DMS 273 (cell line): ENCODE data around the gene ELF1.
"Not testable (repeated sequence)": the region's sequence is repeated elsewhere in the genome, so short reads cannot be mapped to it uniquely, and the experiment has no call there.

Experiments
- DNase-seq: peaks from one replicate; lab custom pipeline; 2025; ENCODE audit not compliant: unreplicated experiment; lab: John Stamatoyannopoulos, UW

Gene ELF1

DNA sequence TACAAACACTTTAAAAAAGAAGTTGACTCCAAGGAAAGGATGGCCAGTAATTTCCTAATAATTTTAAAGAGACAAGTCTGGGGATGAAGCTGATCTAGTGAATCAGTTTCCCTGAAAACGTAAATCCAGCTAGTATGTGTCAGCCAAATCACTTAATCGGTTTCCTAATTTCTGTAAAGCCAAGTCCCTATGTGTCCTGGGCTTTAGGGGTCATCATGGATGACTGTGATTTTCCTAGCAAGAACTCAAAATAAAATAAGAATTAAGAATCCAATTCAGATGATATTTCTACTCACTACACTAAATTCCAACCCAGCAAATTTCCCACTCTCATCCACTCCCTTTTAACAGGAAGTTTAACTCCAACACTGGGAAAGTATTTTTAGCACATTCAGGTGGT is 35.9 kb downstream of the ELF1 start:
- no peak for DNase-seq

DNA sequence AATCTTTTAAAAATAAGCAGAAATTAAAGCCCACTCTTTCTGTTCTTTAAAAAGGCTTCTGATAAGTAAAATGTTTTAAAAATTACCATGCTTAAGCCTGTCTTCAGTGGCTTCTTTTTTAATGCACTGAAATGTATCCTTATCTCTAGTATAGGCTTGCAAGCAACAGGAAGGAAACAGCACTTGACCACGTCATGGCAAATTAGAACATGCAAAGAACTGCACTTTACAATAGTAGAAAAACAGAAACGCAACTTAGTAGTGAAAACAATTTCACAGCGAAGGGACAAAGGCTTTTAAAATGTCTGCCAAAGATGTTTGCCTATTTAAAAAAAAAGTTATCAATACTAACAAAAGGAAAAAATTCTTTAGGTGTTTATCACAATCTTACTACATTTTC is 36.3 kb downstream of the ELF1 start:
- DNase-seq: no peak

DNA sequence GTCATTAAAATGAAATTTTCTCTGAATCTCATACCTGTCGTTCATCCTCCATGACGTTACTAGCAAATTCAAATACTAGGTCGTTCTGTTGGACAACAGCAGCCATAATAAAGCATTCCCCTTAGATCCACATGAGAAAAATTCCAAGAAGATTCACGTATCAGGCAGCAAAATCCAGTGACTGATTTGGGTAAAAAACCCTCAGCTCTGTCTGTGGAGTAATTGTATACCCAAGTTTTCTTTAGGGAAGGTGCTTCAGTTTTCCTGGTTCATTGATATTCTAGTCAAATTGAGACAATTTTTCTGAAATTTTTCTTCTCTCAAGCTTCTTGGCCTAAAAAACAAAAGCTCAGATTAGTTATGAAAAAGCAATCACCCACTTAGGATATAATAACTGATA is 37.2 kb downstream of the ELF1 start:
- no peak for DNase-seq

DNA sequence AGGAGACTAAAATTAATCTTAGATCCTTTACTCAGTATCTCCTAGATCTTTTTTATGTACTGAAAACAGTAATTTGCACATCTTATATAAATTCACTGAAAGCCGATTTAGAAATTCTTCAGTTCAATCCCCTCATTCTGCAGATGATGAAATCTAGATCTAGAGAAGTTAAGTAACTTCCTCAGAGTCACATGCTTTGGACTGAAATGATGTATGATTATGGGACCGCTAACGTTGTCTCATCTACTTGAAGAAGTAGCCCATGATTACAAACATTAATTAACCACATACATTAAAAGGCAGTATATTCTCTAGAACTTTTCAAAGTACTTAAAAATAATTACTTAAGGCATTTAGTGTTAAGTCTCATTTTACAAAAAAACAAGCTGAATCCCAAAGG is 37.8 kb downstream of the ELF1 start:
- no peak for DNase-seq

DNA sequence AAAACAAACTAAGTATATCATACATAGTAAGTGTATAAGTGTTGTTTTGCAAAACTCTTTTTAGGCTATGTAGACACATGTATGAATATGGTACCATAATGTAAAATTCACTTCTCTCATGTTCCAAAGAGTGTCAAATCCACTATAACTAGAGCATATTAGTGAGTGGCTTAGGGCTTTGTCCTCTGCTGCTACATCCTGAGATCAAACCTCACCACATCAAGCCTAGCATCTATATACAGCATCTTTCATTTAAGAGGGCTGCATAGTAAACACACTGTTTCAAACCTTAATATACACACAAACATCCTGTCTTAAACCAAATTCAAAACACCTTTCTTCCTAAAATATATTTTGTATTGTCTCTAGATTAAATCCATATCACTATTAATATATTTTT is 38.7 kb downstream of the ELF1 start:
- no peak for DNase-seq

DNA sequence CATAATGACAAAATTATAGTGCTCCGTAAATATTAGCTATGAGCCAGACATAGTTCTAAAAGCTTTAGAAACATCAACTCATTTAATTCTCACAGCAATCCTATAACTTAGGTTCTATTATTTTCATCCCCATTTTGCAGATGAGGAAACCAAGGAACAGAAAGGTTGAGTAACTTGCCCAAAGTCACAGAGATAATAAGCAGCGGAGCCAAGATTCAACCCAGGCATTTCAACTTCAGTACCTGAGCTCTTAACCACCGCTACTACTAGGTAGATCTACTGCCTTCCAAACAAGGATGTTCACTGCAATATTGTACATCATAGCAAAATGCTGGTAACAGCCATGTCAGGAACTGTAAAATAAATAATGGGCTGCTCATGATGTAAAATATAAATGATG is 39.9 kb downstream of the ELF1 start:
- no peak for DNase-seq

DNA sequence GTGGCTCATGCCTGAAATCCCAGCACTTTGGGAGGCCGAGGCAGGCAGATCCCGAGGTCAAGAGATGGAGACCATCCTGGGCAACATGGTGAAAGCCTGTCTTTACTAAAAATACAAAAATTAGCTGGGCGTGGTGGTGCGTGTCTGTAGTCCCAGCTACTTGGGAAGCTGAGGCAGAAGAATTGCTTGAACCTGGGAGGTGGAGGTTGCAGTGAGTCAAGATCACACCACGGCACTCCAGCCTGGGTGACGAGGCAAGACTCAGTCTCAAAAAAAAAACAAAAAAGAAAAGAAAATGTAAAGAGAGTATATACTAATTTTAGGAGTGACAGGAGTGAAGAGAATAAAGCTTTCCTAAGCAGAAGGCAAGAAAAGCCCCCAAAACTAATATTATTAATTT is 41.0 kb downstream of the ELF1 start:
- DNase-seq: not testable (repeated sequence)

DNA sequence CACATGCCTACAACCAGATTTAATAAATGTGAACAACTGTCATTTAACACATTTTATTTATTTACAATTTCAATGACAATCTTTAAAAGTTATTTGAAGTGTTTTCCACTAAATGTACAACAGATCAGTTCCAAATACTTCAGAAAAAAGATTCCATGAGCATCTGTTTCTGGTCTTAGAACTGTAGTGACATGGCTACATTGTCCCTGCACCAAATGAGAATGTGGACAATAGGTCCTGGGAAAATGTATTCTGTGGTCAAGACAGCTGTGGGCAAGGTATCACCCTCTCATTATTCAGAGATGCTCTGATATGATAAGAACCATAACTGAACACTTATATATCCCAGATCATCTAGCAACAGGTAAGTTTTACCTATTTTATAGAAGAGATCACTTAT is 43.7 kb downstream of the ELF1 start:
- no peak for DNase-seq

DNA sequence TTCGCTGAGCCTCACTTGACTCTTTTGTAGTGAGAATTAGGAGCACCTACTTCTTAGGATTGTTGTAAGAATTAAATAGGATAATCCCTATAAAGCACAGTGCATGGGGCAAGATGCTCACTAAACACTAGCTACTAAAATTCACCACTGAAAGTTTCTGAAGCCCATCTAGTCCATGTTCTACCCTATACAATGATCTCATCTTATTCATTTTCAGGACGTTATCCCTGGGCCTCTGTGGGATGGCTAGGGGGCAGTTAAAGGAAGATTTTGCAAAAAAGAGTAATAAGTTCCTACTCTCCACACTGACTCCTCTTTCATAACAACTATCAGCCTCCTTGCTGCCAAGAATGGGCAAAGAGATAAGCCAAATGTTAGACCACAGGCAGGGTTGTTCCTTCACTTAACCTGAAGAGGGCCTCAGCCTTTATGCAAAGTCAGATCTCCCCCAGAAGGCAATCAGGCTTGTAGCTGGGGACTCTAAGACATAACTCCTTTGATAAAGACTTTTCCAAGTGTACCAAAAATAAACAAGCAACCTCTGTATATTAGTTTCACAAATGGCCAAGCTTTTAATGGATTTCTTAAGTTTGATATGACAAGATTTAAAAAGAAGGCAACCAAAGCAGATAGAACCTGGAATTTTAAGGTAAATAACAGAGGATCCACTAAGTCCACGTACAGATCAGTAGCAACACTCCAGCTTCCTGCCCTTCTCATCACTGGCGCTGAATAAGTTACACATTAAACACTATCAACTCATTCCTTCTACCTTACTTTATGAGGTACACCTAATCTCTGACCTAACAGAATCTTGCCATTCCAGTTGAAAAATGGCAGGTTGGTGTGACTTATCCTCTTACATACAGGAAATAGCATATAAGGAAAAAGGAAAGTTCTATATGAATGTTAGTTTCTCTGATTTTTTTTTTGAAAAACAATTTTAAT is 44.4 kb downstream of the ELF1 start:
- DNase-seq: peak; percentile 63

DNA sequence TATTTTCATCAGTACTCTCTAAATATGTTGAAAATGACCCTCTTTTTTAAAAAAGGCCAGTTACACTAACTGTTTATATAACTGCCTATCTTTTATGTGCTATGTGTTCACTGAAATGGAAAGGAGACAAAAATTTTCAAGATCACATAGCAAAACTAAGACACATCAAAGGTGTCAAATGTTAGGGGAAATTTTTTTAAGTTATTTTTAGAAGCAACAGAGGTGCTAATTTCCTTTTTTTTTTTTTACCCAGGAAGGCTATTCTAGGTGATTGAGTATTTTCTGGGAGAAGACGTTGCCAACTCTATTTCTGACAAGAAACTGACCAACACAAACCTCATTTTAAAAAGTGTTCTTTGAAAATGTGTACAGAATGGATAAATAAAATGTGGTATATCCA is 45.7 kb downstream of the ELF1 start:
- no peak for DNase-seq

DNA sequence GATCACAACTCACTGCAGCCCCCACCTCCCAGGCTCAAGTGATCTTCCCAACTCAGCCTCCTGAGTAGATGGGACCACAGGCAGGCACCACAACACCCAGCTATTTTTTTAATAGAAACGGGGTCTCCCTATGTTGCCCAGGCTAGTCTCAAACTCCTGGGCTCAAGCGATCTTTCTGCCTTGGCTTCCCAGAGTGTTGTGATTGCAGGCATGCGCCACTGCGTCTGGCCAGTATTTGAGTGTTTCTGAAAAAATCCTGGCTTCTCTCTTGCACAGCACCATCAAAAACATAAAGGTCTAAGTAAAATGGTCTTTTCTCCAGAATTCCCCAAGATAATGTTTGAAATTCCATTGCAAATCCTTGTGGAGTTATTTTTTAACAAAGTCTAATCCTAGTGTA is 47.8 kb downstream of the ELF1 start:
- DNase-seq: no peak

DNA sequence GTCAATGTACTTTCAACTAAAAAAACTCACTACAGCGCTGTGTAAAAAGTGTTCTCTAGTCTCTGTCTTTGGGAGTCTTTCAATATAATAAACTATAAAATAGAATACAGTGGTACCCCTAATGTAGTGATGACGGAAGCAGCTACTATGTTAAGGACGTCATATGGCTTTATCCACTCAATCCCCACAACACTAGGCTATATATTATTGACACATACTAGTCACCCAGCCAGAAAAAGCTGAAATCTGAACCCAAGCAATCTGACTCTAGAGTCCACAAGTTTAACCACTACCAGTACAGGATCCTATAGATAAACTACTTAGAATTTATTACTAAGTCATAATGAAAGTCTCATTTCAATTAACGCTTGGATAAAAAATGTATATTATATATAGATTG is 48.3 kb downstream of the ELF1 start:
- DNase-seq: no peak

DNA sequence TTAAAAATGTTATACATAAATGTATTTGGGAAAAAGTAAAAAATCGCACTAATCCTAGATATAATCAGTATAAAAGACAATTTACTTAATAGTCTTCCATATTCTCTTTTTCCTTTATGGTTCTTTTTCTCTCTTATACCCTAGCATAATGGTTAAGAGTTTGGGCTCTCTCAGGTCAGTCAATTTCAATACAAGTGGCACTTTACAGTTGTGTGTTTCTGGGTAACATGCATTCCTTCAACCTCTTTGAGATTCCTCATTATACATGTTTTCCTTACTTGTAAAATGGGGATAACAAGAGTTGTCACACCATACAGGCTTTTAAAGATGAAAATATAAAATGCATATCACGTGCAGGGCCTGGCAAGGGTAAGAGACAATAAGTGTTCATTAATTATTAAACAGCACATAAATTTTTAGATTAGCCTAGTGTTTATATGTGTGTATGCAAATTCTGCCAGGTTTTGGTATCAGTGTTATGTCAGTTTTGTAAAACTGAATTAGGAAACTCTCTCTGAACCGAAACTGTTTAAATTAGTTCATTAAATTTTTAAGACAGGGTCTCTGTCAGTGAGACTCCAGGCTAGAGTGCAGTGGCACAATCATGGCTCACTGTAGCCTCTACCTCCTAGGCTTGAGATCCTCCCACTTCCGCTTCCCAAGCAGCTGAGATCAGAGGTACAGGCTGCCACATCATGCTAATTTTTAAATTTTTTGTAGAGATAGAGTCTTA is 49.8 kb downstream of the ELF1 start:
- DNase-seq: no peak

DNA sequence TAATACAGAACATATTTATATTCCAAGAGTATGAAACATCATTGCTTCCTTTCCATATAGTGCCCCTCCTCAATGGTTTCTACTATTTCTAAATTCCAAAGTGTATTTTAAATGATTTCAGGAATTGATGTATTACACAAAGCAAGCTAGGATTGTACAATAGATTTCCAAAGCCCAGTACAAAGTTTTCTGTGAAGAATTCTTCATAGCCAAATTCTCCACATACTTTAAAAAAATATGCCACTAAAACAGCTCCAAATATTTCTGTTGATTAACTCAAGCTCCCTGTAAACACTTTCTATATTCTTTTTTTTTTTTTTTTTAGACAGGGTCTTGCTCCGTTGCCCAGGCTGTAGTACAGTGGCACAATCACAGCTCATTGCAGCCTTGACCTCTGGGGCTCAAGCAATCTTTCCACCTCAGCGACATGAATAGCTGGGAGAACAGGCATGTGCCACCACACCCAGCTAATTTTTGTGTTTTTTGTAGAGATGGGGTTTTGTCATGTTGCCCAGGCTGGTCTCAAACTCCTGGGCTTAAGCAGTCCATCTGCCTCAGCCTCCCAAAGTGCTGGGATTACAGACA is 50.6 kb downstream of the ELF1 start:
- DNase-seq: no peak

DNA sequence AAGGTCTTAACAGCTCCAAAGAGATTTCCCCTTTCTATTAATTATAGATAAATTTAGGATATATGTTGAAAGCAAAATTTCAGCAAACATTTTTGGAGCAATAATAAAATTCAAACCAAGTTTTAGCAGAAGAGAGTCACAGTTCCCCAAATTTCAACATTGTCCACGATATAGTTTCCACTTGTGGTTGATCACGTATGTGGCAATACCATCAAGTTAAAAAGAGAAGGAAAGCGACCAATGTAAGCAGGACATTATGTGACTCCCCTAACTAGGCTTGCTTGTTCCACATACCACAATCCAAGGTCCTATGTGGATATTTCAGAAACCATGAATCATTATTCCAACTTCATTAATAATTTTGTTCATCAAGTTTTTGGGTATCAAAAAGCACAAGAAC is 52.8 kb downstream of the ELF1 start:
- DNase-seq: no peak

DNA sequence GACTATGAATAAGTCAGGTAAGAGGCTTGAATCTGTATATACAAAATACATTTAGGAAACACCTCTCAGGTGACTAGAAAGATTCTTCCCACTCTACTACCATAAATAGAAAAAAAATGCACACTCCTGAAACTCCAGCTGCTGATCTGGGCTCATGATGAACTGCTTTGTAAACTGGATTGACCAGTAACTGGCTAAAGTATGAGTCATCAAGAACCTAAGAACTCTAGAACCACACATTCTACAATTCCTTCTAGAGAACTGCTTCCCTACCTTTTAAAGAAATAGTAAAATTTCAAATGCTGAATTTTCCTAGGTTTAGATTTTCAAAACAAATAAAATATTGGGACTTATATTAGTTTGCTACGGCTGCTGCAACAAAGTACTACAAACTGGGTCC is 55.2 kb downstream of the ELF1 start:
- DNase-seq: no peak

DNA sequence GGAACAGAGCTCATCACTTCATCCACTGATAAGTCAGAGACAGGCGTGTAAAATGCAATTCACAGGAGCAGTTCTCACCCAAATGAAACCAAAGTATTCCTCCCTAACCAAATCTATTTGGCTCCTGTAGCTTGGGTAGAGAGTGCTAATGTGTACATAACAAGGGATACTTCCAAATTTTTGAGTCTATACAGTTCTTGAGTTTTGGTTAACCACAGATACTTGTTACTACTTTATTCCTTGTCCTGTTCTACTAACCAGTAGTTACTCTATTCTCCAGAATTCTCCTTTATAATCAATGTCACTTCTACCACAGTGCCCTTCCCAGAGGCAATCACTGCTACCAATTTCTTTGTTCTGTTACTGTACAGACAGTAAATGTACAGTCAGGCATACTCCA is 57.3 kb downstream of the ELF1 start:
- no peak for DNase-seq

DNA sequence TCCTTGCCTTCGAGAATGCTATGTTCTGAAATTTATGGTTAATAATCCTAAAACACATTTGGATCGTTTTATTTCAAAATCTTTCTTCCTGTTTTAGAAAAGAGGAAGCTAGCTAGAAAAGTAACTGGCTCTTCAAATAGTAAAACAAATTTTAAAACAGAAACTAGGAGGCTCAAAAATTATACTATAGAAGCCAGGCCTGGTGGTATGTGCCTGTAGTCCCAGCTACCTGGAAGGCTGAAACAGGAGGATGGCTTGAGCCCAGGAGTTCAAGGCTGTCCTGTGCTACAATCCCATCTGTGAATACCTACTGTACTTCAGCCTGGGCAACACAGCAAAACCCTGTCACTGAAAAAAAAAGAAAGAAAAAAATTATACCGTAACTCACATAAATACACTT is 57.9 kb downstream of the ELF1 start:
- DNase-seq: no peak

DNA sequence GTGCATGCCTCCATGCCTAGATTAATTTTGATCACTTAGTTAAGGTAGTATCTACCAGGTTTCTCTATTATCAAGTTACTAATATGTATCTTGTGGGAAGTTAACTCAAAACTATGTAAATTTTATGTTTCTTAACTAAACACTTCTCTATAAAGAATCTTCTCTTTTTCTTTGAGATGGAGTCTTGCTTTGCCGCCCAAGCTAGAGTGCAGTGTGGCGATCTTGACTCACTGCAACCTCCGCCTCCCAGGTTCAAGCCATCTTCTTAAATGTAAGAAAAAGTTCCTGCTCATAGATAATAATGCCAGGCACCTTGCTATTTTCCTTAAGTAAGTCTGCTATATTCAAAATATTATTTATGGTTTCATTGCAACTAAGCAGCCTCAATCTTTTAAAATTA is 58.4 kb downstream of the ELF1 start:
- no peak for DNase-seq

DNA sequence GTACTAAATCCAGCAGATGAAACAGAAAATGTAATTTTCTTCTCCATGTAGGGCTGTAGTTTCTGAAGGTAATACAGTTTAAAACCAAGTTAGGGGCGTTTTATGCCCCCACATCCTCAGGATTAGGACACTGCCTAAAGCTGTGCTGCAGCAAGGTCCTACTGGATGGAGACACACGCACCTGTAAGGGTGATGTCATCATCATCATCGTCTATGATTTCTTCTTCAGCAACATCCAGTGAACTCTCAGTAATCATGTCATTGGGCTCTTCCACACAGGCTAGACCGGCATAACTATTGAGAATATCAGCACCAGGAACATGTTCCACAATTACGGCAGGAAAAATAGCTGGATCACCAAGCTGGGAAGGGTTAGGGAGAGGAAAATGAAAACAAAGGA is 60.5 kb downstream of the ELF1 start:
- DNase-seq: no peak

DNA sequence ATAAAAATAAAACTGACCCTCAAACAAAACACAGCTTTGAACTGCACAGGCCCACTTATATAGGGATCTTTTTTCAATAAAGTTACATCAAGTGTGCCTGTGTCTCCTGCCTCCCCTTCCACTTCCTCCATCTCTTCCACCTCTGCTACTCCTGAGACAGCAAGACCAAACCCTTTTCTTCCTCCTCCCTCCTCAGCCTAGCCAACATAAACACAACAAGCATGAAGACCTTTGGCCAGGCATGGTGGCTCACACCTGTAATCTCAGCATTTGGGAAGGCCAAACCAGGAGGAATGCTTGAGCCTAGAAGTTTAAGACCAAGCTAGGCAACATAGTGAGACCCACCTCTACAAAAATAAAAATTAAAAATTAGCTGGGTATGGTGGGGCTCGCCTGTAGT is 72.6 kb downstream of the ELF1 start:
- DNase-seq: no peak

DNA sequence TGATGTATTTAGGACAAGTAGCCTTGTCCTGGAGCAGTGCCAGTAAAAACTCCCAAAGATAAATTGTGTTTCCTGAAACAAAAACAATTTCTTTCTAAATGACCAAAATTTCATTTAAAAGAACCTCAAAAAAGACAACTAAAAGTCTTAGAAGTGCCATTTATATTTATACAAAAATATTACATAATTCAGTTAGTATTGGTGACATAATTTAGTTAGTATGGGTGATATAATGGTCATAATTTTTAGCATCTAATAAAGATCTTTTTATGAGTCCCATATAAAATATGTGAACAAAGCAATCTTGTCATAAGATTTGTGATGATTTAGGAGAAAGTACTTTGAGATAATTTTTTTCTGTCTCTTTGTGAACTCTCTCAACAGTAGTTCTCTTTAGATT is 76.0 kb downstream of the ELF1 start:
- no peak for DNase-seq
